ENCODE results near the gene TRA2A. TPM values are rescaled to one million over a fixed set of nuclear protein-coding genes. Genes with fewer than 3 reads are reported as not detected.

TRA2A gene
- total and polyA plus RNA-seq, 9 of the 15 experiments (the other 6 are each of a cell fraction or from before 2014, with no cell fraction given), result 22.7 to 210 (median 73.9) TPM

GRCh38 chr7:23474094-23474828 lies 57.5 kb downstream of the TRA2A start (continued):
- TF ChIP-seq TEAD4 (IDR thresholded peaks at IDR 0.05; ENCODE audit: low read length), result peak; percentile 55
- TF ChIP-seq TEAD4 (CRISPR knock-in tag; IDR thresholded peaks at IDR 0.05; ENCODE audit: borderline replicate concordance), result no peak
- peak; percentile 66 for TF ChIP-seq CREM (IDR thresholded peaks at IDR 0.05; ENCODE audit: low read depth)
- no peak for TF ChIP-seq MTA2 (IDR thresholded peaks at IDR 0.05; ENCODE audit: low read depth)
- TF ChIP-seq, protein P1, sequence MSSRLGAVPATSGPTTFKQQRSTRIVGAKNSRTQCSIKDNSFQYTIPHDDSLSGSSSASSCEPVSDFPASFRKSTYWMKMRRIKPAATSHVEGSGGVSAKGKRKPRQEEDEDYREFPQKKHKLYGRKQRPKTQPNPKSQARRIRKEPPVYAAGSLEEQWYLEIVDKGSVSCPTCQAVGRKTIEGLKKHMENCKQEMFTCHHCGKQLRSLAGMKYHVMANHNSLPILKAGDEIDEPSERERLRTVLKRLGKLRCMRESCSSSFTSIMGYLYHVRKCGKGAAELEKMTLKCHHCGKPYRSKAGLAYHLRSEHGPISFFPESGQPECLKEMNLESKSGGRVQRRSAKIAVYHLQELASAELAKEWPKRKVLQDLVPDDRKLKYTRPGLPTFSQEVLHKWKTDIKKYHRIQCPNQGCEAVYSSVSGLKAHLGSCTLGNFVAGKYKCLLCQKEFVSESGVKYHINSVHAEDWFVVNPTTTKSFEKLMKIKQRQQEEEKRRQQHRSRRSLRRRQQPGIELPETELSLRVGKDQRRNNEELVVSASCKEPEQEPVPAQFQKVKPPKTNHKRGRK (tag; IDR thresholded peaks at IDR 0.05), result no peak
- no peak for TF ChIP-seq ZNF232 (CRISPR knock-in tag; IDR thresholded peaks at IDR 0.05)
- TF ChIP-seq ZNF217 (CRISPR knock-in tag; IDR thresholded peaks at IDR 0.05), result no peak
- TF ChIP-seq GTF2F1 (IDR thresholded peaks at IDR 0.05; ENCODE audit: low read depth, low read length), result 0 out of 2 replicates have a peak, but pooled peaks have one; percentile 37
- TF ChIP-seq SMARCC2 (IDR thresholded peaks at IDR 0.05; ENCODE audit: low read depth), result peak; percentile 28; the same call in 1 of the 2 replicates
- TF ChIP-seq RCOR1 (IDR thresholded peaks at IDR 0.05; ENCODE audit: borderline replicate concordance in 1 of 2, low read depth in 2 of 2, low read length in 2 of 2), result peak; percentile 53 to 64; a peak in 3 of 4 replicates
- TF ChIP-seq, protein P2, sequence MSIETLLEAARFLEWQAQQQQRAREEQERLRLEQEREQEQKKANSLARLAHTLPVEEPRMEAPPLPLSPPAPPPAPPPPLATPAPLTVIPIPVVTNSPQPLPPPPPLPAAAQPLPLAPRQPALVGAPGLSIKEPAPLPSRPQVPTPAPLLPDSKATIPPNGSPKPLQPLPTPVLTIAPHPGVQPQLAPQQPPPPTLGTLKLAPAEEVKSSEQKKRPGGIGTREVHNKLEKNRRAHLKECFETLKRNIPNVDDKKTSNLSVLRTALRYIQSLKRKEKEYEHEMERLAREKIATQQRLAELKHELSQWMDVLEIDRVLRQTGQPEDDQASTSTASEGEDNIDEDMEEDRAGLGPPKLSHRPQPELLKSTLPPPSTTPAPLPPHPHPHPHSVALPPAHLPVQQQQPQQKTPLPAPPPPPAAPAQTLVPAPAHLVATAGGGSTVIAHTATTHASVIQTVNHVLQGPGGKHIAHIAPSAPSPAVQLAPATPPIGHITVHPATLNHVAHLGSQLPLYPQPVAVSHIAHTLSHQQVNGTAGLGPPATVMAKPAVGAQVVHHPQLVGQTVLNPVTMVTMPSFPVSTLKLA (conservative IDR thresholded peaks at IDR 0.05), result peak; percentile 96 to 98
- peak; percentile 56 for TF ChIP-seq RBM25 (IDR thresholded peaks at IDR 0.05; ENCODE audit: low read depth, low read length, severe bottlenecking)
- 0 out of 2 replicates have a peak, but pooled peaks have one; percentile 32 for TF ChIP-seq FOSL1 (tag; conservative IDR thresholded peaks at IDR 0.05)
- no peak for TF ChIP-seq ZNF699 (CRISPR knock-in tag; IDR thresholded peaks at IDR 0.05; ENCODE audit: insufficient replicate concordance)
- no peak for TF ChIP-seq TCF7L2 (IDR thresholded peaks at IDR 0.05; ENCODE audit: low read depth, low read length)
- no peak for TF ChIP-seq ETS2 (tag; IDR thresholded peaks at IDR 0.05; ENCODE audit: borderline replicate concordance, poor library complexity, severe bottlenecking)
- peak; percentile 72 for TF ChIP-seq SMAD4 (CRISPR knock-in tag; conservative IDR thresholded peaks at IDR 0.05)
- TF ChIP-seq CEBPB (tag; IDR thresholded peaks at IDR 0.05), result peak; percentile 99
- peak; percentile 25 for TF ChIP-seq FUS (optimal IDR thresholded peaks at IDR 0.05; ENCODE audit: low read depth, low read length)
- no peak for TF ChIP-seq ZNF282 (CRISPR knock-in tag; IDR thresholded peaks at IDR 0.05)
- peak; percentile 77; the same call in 1 of the 2 replicates for TF ChIP-seq LCOR (CRISPR knock-in tag; IDR thresholded peaks at IDR 0.05)
- peak; percentile 75; the same call in 1 of the 2 replicates for TF ChIP-seq KLF13 (tag; IDR thresholded peaks at IDR 0.05; ENCODE audit: borderline replicate concordance, low read depth)
- TF ChIP-seq ARID2 (IDR thresholded peaks at IDR 0.05), result no peak
- TF ChIP-seq EP400 (IDR thresholded peaks at IDR 0.05), result peak; percentile 99
- no peak for TF ChIP-seq TAL1 (IDR thresholded peaks at IDR 0.05)
- peak; percentile 23 for TF ChIP-seq NEUROD1 (IDR thresholded peaks at IDR 0.05; ENCODE audit: borderline replicate concordance, low read depth, low read length, partially characterized antibody)

Data from K562 (cell line).